Posterior cingulate gyrus (tissue), 11 donors: ENCODE results near the gene INPP5J.
"Not testable (repeated sequence)": the region's sequence is repeated elsewhere in the genome, so short reads cannot be mapped to it uniquely, and the experiment has no call there.

Experiments
- DNase-seq, 10 donors: peaks; one replicate each; pipeline versions ENCODE4 v3.0.0 to v3.0.0-alpha.2; 2020 to 2021; ENCODE audit warnings: mixed read lengths in 3 of 10
- intact Hi-C: fragments of 100-400 bp; cut with DNase I; formaldehyde crosslinking; loops from one replicate; pipeline ENCODE4 v1.15.1; 2023

INPP5J gene

DNA sequence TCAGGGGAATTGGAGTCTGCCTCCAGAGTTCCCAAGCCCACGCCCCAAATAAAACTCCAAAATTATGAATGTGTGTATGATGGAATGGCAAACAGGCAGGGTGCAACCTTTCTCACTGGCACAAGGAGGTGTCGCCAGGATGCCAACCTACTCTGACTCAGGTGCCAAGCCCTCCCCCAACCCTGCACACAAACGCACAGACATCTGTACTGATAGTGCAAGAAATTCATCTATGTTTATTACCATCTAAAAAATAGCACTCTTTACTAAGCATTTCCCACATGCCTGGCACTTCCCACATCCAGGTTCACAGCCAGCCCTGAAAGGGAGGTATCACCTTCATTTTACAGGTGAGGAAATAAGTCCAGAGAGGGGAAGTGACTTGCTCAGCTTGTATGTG is 16.3 kb downstream of the INPP5J start:
- intact Hi-C loops: no loop called here
- DNase-seq: peak in 1 of 10 donors; percentile 16

DNA sequence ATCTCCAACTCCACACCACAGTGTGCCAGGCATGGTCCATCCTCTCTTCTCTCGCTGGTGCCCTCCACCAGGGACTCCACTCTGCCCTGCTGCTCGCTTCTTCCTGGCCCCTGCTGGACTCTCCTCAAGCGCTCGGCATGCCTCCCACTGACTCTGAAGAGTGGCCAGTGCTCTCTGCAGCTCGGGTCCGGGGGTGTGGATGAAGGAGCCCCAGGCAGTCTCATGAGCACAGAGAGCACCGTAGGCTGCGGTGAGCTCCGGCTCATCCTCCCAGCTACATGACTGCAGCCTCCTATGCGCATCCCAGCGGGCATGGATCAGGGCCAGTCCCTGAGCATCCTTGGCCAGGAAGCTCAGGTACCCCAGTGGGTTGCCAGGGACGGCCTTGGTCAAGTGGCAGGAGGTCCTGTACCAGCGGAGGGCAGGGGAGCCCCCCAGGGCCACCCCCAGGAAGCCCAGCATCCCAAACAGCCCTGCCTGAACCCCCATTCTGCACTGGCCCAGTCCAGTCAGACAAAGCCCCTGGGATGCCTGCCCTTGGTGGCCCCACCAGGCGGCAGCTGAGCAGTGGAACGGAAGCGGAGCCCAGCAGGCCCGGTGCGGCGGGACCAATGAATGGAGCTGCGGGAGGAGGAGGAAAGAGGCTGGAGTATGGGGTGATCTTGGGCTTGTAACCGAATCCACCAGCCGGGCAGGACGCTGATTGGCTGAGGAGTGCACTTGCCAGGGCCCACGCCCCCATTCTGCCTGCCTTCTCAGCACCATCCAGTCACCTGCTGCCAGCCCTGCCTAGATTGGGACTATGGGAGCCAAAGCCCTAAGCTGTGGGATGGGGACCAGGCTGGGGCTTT is 17.3 kb downstream of the INPP5J start, which contains the start of gene PLA2G3:
Gene PLA2G3 (minus strand): TSS at position 643 of the 851 bp plus-strand sequence. CDS start 154 bp downstream, at position 489.
- DNase-seq: peak in 1 of 10 donors; percentile 84
- intact Hi-C loops: no loop called here

- DNase-seq: peak in 1 of 10 donors; percentile 65
- intact Hi-C loops: no loop called here
Measured at GRCh38 chr22:31140746-31141145, 18.0 kb downstream of the INPP5J start.

DNA sequence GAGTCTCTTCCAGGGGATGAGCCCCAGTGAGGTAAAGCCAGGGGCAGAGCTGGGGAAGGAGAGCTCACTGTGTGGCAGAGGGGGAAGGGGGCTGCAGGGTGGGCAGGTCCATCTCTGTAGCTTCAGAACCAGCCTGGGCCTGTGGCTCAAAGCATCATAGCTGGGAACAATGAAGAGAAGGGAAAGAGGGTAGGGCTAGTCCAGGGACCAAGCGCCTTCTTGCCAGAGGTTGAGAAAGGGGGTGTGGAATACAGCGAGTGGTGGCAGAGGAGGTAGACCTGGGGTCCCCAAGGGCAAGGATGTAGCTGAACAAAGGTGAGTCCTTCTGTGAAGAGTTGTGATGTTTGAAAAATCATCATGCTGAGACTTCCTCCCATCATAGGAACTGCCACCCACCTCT is 18.8 kb downstream of the INPP5J start:
- no peak for DNase-seq
- intact Hi-C loops: no loop called here

DNA sequence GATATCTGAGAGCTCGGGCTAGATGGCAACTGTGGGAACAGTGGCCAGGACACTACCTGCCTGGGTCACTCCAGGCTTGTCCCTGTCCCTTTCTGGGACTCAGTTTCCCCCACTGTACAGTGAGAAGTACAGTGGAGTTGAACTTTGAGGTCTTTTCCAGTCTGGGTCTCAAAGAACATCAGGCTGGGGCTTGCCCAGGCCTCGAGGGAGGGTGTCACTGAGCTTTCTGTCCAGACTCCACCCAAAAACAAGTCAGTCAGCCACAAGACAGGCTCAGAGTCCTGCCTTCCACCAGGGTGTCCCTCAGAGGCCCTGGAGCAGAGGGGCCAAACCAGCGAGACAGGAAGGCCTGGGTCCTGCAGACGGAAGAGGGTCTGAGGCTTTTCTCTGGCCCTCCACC is 19.5 kb downstream of the INPP5J start:
- intact Hi-C loops: no loop called here
- DNase-seq: no peak

GRCh38 chr22:31143038-31143437 is 20.3 kb downstream of the INPP5J start:
- intact Hi-C loops: no loop called here
- no peak for DNase-seq

GRCh38 chr22:31143537-31143936 is 20.8 kb downstream of the INPP5J start:
- intact Hi-C loops: no loop called here
- DNase-seq: peak in 2 of 10 donors; percentile 33 to 60

GRCh38 chr22:31144223-31144622 is 21.5 kb downstream of the INPP5J start:
- intact Hi-C loops: no loop called here
- no peak for DNase-seq

DNA sequence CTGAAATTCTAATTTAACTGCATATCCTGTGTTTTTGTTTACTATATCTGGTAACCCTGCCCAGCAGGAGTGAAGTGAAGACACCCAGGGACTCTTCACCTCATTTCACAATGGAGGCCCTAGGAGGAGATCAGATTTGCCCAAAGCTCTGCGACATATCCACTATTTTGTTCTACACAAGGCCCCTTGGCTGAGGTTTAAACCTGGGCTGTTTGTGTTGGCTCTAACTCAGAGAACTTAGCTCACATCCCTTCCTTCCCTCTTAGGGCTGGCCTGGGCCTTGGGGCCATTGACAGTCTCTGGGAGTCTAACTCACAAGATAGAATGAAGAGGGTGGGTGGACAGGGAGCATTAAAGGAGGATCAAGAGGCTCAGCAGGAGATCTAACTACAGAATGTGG is 25.7 kb downstream of the INPP5J start:
- no peak for DNase-seq
- intact Hi-C loops: loop anchor here (2.0 to 5.0 kb wide), 3 partner anchors 41 to 201 kb away; partner anchors contain the start of gene SELENOM

DNA sequence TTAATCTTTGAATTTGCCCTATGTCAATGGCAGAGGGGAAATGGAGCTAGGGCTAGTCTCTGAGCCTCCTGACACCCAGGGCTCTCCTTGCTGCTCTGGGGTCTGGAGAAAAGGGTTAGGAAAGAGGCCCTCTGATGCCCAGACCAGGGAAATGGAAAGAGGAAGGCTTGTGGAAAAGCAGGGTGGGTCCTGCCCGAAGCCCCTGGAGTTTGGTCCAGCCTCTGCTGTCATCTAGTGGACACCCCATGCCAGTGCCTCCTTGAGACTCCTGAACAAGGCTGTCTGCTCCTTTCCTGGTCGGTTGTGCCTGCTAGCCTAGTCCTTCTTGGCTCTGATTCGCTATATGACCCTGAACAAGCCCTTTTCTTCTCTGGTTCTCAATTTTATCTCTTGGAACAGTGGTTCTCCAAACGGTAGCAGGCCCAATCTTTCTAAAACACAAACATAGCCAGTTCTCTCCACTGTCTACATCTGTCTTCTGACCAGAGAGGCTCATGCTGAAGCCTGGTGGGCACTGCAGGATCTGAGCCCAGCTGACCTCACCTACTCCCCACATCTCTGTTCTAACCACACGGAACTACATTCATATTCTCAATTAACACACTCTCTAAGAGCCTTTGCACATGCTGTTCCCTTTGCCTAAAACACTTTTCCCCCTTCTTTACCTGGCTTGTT is 26.3 kb downstream of the INPP5J start:
- DNase-seq: peak in 9 of 10 donors; percentile 52 to 95 (median 72)
- intact Hi-C loops: loop anchor here (2.0 to 5.0 kb wide), 3 partner anchors 42 to 202 kb away; partner anchors contain the start of gene SELENOM

- intact Hi-C loops: no loop called here
- DNase-seq: no peak
Measured at GRCh38 chr22:31150615-31151014, 27.8 kb downstream of the INPP5J start.

DNA sequence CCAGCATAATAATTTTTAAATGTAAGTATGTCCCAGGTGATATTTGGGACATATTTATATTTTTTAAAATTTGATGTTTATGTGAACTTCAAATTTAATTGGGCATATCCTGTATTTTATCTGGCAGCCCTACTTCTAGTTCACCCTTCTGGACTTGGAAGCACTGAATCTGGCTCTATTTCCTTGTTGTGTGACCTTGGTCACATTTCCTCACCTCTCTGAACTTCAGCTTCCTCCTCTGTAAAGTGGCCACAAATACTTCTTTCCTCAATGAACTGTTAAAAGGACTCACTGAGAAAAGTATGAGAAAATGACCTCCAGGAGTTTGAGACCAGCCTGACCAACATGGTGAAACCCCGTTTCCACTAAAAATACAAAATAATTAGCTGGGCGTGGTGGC is 29.1 kb downstream of the INPP5J start:
- DNase-seq: no peak
- intact Hi-C loops: no loop called here

- peak in 1 of 10 donors; percentile 47 for DNase-seq
- intact Hi-C loops: no loop called here
Measured at GRCh38 chr22:31153357-31153756, 30.6 kb downstream of the INPP5J start.

DNA sequence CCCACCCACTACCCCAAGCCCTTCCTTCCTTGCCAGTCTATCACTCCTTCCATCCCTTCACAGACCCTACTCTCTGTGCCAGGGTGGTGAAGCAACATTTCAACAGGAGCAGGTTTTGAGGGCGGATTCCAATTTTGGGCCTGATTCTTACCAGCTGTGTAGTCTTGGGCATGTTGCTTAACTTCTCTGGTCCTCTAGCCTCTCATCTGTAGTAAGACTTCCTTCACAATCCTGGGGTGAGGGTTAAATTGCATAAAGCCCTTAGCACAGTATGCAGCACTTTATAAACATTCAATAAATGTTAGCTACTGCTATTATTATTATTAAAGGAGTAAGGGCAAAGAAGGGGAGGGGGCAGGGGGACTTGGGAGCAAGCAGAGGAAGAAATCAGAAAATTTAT is 32.2 kb downstream of the INPP5J start:
- no peak for DNase-seq

DNA sequence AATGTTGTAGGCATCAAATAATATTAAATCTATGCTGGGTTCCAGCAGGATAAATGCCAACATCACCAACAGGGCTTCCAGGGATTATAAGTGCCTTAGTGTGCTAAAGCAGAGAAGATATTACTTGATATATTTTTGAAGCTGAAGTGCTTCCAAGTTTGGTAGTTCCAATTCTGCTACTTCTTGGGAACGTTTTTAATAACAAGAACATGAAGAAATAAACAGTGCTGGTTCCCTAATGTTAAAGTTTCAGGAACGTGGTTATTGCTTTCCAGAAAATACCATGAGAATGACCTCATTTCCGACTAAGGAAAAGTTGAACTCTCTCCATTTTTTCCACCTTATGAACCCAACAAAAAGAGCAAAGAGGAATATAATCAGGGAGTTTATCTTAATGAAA is 32.7 kb downstream of the INPP5J start:
- intact Hi-C loops: no loop called here
- no peak for DNase-seq

More for the DNA sequence above, 32.2 kb downstream of the INPP5J start:
- intact Hi-C loops: no loop called here

DNA sequence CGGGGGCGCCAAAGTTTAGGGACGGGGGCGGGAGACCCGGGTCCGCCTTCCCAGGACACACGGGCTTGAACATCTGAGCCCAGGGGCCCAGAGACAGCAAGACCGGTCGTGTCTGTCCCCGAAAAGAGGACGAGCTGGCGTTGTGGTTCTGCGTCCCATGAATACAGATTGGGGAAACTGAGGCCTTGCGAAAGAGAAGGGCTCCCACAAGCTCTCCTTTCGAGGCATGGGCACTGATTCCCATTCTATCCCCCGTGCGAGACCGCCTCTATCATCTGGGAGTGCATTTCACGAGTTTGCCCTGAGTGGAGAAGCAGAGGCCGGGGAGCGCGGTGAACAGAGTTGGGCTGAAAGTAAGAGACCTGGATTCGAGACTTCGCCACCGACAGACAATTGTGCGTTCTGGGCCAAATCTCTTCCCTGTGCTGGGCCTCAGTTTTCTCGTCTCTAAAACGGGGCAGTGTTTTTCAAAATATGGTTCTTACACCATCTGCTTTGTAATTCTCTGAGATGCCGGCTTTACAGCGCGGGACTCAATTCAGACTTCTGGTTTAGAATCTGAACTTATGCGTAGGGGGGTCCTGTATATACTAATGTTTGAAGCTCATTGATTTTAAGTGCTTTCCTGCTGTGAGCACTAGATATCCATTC is 37.7 kb downstream of the INPP5J start:
- intact Hi-C loops: no loop called here
- DNase-seq: peak in 7 of 10 donors; percentile 13 to 89 (median 25)

DNA sequence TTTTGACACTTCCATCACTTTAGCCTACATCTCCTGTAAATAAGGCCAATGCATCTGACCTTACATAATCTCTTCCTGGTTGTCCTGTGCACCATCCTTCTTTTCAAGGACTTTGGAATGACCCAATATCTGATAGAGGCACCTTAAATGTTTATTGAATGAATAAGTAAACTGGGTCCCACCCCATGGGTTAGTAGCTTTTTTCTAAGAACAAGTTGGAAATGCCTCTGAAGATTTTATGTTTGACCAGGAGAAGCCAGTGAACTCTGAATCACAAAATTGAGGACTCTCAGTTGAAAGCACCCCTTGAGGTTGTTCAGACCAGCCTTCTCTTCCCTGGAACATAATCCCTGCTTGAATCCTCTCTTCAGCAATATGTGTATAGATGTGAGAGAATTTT is 38.6 kb downstream of the INPP5J start:
- DNase-seq: no peak
- intact Hi-C loops: no loop called here

- intact Hi-C loops: no loop called here
- no peak for DNase-seq
Measured at GRCh38 chr22:31162015-31162765, 39.4 kb downstream of the INPP5J start.

DNA sequence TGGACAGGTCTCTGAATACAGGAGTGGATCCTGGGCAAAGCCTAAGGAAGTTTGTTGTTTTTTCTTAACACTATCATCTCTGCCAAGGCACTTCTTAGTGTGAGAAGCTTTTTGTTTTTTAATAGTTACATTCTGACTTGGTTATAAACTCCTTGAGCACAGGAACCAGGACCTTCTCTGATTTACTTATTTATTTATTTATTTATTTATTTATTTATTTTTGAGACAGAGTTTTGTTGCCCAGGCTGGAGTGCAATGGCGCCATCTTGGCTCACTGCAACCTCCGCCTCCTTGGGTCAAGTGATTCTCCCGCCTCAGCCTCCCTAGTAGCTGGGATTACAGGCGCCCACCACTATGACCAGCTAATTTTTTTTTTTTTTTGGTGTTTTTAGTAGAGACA is 48.2 kb downstream of the INPP5J start:
- intact Hi-C loops: no loop called here
- no peak for DNase-seq

GRCh38 chr22:31171734-31172133 is 49.0 kb downstream of the INPP5J start:
- intact Hi-C loops, DNase-seq: not testable (repeated sequence)
